ENCODE data around the gene LMAN2.

The LMAN2 gene

GRCh38 chr5:177393206-177393765 lies 41.8 kb upstream of the LMAN2 start:
- TF ChIP-seq CTCF (IDR thresholded peaks at IDR 0.05; ENCODE audit: insufficient read depth, missing control alignments): no peak
- FAIRE-seq (no peak), DNase-seq (ENCODE audit: insufficient read length, low spot score) (no peak)

- DNase-seq (ENCODE audit: insufficient read length, low spot score) (no peak), FAIRE-seq (no peak)
- TF ChIP-seq CTCF (IDR thresholded peaks at IDR 0.05; ENCODE audit: insufficient read depth, missing control alignments): no peak
Measured at GRCh38 chr5:177392765-177393164, 41.3 kb upstream of the LMAN2 start.

- FAIRE-seq (no peak), DNase-seq (ENCODE audit: insufficient read length, low spot score) (peak; percentile 98)
- TF ChIP-seq CTCF (IDR thresholded peaks at IDR 0.05; ENCODE audit: insufficient read depth, missing control alignments): peak; percentile 93
Measured at GRCh38 chr5:177390363-177391300, 39.2 kb upstream of the LMAN2 start.

- DNase-seq (ENCODE audit: insufficient read length, low spot score) (no peak), FAIRE-seq (no peak)
- no peak for TF ChIP-seq CTCF (IDR thresholded peaks at IDR 0.05; ENCODE audit: insufficient read depth, missing control alignments)
Measured at GRCh38 chr5:177389241-177390169, 38.0 kb upstream of the LMAN2 start.

- FAIRE-seq: no peak
- DNase-seq (ENCODE audit: insufficient read length, low spot score): no peak
- TF ChIP-seq CTCF (IDR thresholded peaks at IDR 0.05; ENCODE audit: insufficient read depth, missing control alignments): no peak
Measured at GRCh38 chr5:177388521-177389052, 37.1 kb upstream of the LMAN2 start.

- TF ChIP-seq CTCF (IDR thresholded peaks at IDR 0.05; ENCODE audit: insufficient read depth, missing control alignments): no peak
- DNase-seq (ENCODE audit: insufficient read length, low spot score) (no peak), FAIRE-seq (no peak)
Measured at GRCh38 chr5:177387405-177387804, 35.9 kb upstream of the LMAN2 start.

All from D721Med (cell line).